Adrenal gland (tissue), 12 donors: Measurements from ENCODE around the gene CST6. TPM values are rescaled to one million over a fixed set of nuclear protein-coding genes. Genes with fewer than 3 reads are reported as not detected.

ENCODE experiments used
- DNase-seq, 7 donors: peaks; one replicate each; pipeline ENCODE4 v3.0.0-alpha.2; 2019 to 2020
- H3K27ac ChIP-seq, 5 donors: fragments of 200-600 bp; sonication (generic) in 4 of 5; 1 replicate in 3 of 5; 2 replicates in 2 of 5; pipeline versions ENCODE4 v1.5.1 to v1.8.0; 2016 to 2020; ENCODE audit warnings: mild to moderate bottlenecking in 1 of 5
- H3K27me3 ChIP-seq: fragments of 200-600 bp; 2 replicates; pipeline ENCODE4 v1.8.0; 2021
- H3K36me3 ChIP-seq, 2 donors: fragments of 200-600 bp; replicated peaks in 1 of 2; 1 replicate in 1 of 2; 2 replicates in 1 of 2; pipeline versions ENCODE4 v1.5.1 to v1.8.0; 2018 to 2022
- H3K4me1 ChIP-seq, 2 donors: fragments of 200-600 bp; replicated peaks in 1 of 2; 1 replicate in 1 of 2; 2 replicates in 1 of 2; pipeline versions ENCODE4 v1.5.1 to v1.8.0; 2018 to 2021
- H3K4me3 ChIP-seq, 4 donors: fragments of 200-600 bp; sonication (generic) in 3 of 4; one replicate each; pipeline ENCODE4 v1.5.1; 2016 to 2018
- H3K9me3 ChIP-seq, 3 donors: fragments of 200-600 bp; sonication (generic) in 1 of 3; replicated peaks in 1 of 3; 1 replicate in 2 of 3; 2 replicates in 1 of 3; pipeline versions ENCODE4 v1.5.1 to v1.8.0; 2016 to 2021
- CTCF ChIP-seq, 6 experiments: fragments of 450-650 bp in 4 of 6; fragments of 200-600 bp in 2 of 6; sonication (generic) in 1 of 6; IDR thresholded peaks; 1 replicate in 5 of 6; 2 replicates in 1 of 6; pipeline versions ENCODE4 v1.5.1 to v1.8.0; 2016 to 2021; ENCODE audit warnings: antibody characterized with exemption in 6 of 6, mild to moderate bottlenecking in 2 of 6, moderate library complexity in 1 of 6
- POLR2A ChIP-seq, 2 donors: fragments of 450-650 bp; IDR thresholded peaks; one replicate each; pipeline ENCODE4 v1.6.1; 2017; ENCODE audit warnings: antibody characterized with exemption in 2 of 2, mild to moderate bottlenecking in 2 of 2, moderate library complexity in 1 of 2
- WGBS, 4 donors: extraction: QIAGEN DNeasy Blood & Tissue Kit in 2 of 4; methylation state at CpG; one replicate each; pipeline versions ENCODE4 v1.1.5 to v1.1.7; 2013 to 2017; 5-methylcytosine and 5-hydroxymethylcytosine counted together
- intact Hi-C, 2 donors: fragments of 100-400 bp; cut with DNase I; formaldehyde crosslinking; loops; one replicate each; pipeline versions ENCODE4 v1.14.1 to v1.15.0; 2022 to 2023
- polyA plus RNA-seq, 3 donors: library from polyadenylated mRNA; stranded (reverse); fragments of 200-250 nt in 2 of 3; fragments of 350-450 nt in 1 of 3; fragmentation: Illumina TruSeq in 1 of 3; extraction: RNeasy Lipid Tissue Mini Kit (QIAGEN cat#74804) in 1 of 3; gene quantifications; one replicate each; pipeline ENCODE4 v1.2.3, GENCODE V29; 2013 to 2014
- total RNA-seq, 9 donors: library from RNA; depleted of rRNA in 4 of 9; stranded (reverse); fragments of >200 nt in 4 of 9; fragments of 120-200 nt in 1 of 9; fragmentation: NEBNext Ultra II Directional in 1 of 9; extraction: Animal tissue kit (Norgen Biotek cat#: 25700) in 1 of 9; gene quantifications; one replicate each; pipeline versions ENCODE4 v1.1.0 to v1.2.4, GENCODE V29; 2013 to 2023
- donor health status: healthy with polysubstance abuse.
- donor health status: Bipolar disorder and iron deficiency.
- donor health status: DM: yes; HTN: yes; CAD: no.
- donor health status: DM: no; HTN: no; CAD: no.
- donor health status: DM: no; HTN: no; CAD: no.
- donor health status: DM: yes; HTN: yes; CAD: no.

The CST6 gene
- total and polyA plus RNA-seq, 12 donors: 0.24 to 0.55 TPM; not detected in 10

GRCh38 chr11:66047541-66048365, 35.9 kb downstream of the CST6 start:
- H3K36me3 ChIP-seq: no peaks in the 10 kb centered on the region
- H3K9me3 ChIP-seq: no peaks in the 10 kb centered on the region
- 58 to 73% (median 68%) methylated on average over 9 to 11 of the region's 11 CpGs for WGBS, 4 donors
- H3K27me3 ChIP-seq: peaks cover 7% of the 10 kb centered on the region
- peaks cover under 1 to 8% of the 10 kb centered on the region in 2 donors for H3K4me1 ChIP-seq
- no peak overlapping the region for H3K4me3 ChIP-seq
- intact Hi-C loops: no loop called here
- no peak for DNase-seq
- TF ChIP-seq CTCF (IDR thresholded peaks at IDR 0.05) (no peak), POLR2A (IDR thresholded peaks at IDR 0.05) (no peak)
- no peak overlapping the region for H3K27ac ChIP-seq

- WGBS, 4 donors: 10 to 25% (median 14%) methylated on average over 10 to 39 of the region's 39 CpGs
- Histone ChIP-seq H3K9me3 (no peaks in the 10 kb centered on the region), H3K4me1 (peaks cover 7 to 17% of the 10 kb centered on the region in 2 donors), H3K27me3 (peaks cover 7% of the 10 kb centered on the region), H3K4me3 (no peak within 1 kb of the TSS), H3K27ac (no peak within 1 kb of the TSS), H3K36me3 (no peaks in the 10 kb centered on the region)
- TF ChIP-seq POLR2A (IDR thresholded peaks at IDR 0.05) (no peak), CTCF (IDR thresholded peaks at IDR 0.05) (no peak)
- DNase-seq: no peak
- intact Hi-C loops: no loop called here
These were observed 36.9 kb downstream of the CST6 start, which contains the start of gene GAL3ST3 for GRCh38 chr11:66048547-66049323. Gene GAL3ST3, minus strand, starts transcription at chr11:66049161. Its CDS starts 3,746 bp downstream, at chr11:66045415.

GRCh38 chr11:66050581-66051231, 38.9 kb downstream of the CST6 start:
- no peak overlapping the region for H3K27ac ChIP-seq
- WGBS, 4 donors: 66 to 74% (median 70%) methylated on average over 5 of the region's 5 CpGs
- H3K4me3 ChIP-seq: no peak overlapping the region
- H3K36me3 ChIP-seq: peaks cover 0 to 15% of the 10 kb centered on the region in 2 donors
- intact Hi-C loops: no loop called here
- no peak for DNase-seq
- H3K4me1 ChIP-seq: peaks cover 7 to 20% of the 10 kb centered on the region in 2 donors
- H3K9me3 ChIP-seq: no peaks in the 10 kb centered on the region
- peaks cover 7% of the 10 kb centered on the region for H3K27me3 ChIP-seq
- TF ChIP-seq CTCF (IDR thresholded peaks at IDR 0.05): no peak
- TF ChIP-seq POLR2A (IDR thresholded peaks at IDR 0.05): no peak

- H3K36me3 ChIP-seq: peaks cover 0 to 22% of the 10 kb centered on the region in 2 donors
- intact Hi-C loops: no loop called here
- no peak for DNase-seq
- peak overlapping the region in 4 of 5 donors; percentile 69 to 87 (median 78) for H3K27ac ChIP-seq
- H3K4me1 ChIP-seq: peaks cover 7 to 20% of the 10 kb centered on the region in 2 donors
- TF ChIP-seq POLR2A (IDR thresholded peaks at IDR 0.05) (no peak), CTCF (IDR thresholded peaks at IDR 0.05) (no peak)
- H3K27me3 ChIP-seq: peaks cover 7% of the 10 kb centered on the region
- WGBS, 4 donors: 22 to 37% (median 35%) methylated on average over 12 of the region's 12 CpGs
- no peaks in the 10 kb centered on the region for H3K9me3 ChIP-seq
- peak overlapping the region in 2 of 4 donors; percentile 27 to 87 for H3K4me3 ChIP-seq
These were observed 39.6 kb downstream of the CST6 start for GRCh38 chr11:66051371-66051765.
